Esophagus muscularis mucosa (tissue), 4 donors: ENCODE results near the gene LIMCH1.

Source experiments
- EP300 ChIP-seq: sonication (generic); formaldehyde crosslinking; IDR thresholded peaks from one replicate; pipeline ENCODE4 v1.6.1; 2017; ENCODE audit warnings: antibody characterized with exemption
- POLR2A ChIP-seq: fragments of 450-650 bp; IDR thresholded peaks from one replicate; pipeline ENCODE4 v1.6.1; 2017; ENCODE audit warnings: antibody characterized with exemption, moderate library complexity, mild to moderate bottlenecking, low read depth
- POLR2AphosphoS5 ChIP-seq, 2 donors: sonication (generic); formaldehyde crosslinking; IDR thresholded peaks; one replicate each; pipeline ENCODE4 v1.6.1; 2017; ENCODE audit warnings: antibody characterized with exemption in 2 of 2
- TF ChIP-seq, protein P1 (sequence below), 3 experiments: fragments of 200-600 bp in 2 of 3; fragments of 450-650 bp in 1 of 3; sonication (generic) in 2 of 3; IDR thresholded peaks; one replicate each; pipeline ENCODE4 v1.5.1; 2017 to 2019; ENCODE audit warnings: antibody characterized with exemption in 3 of 3, mild to moderate bottlenecking in 2 of 3, moderate library complexity in 1 of 3

DNA sequence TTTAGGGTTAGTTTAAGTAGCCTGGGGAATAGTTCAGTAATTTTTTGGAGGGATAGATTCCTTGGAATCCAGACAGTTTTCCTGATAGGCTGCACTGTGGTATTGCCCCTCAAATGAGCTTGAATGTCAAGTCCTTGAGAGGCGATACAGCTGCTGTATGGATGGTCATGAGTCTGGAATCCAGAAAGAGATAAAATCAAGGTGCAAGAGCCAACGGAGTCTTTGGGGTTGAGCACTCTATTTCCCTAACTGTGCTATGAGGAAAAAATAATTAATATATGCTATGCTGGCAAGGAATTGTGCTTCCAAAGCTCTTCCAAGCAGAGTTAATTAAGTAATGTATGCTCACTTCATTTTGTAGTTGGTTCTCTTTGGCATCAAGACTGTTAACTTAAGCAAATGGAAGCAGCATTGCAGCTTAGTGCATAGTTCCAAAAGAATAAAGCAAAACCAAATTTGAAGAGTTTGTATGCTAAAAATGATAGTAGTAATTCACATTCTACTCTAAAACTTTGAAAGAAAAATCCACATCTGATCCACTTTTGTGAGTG lies 48.8 kb downstream of the LIMCH1 start:
- TF ChIP-seq POLR2AphosphoS5 (IDR thresholded peaks at IDR 0.05), result no peak
- TF ChIP-seq POLR2A, result no peak
- TF ChIP-seq, protein P1, sequence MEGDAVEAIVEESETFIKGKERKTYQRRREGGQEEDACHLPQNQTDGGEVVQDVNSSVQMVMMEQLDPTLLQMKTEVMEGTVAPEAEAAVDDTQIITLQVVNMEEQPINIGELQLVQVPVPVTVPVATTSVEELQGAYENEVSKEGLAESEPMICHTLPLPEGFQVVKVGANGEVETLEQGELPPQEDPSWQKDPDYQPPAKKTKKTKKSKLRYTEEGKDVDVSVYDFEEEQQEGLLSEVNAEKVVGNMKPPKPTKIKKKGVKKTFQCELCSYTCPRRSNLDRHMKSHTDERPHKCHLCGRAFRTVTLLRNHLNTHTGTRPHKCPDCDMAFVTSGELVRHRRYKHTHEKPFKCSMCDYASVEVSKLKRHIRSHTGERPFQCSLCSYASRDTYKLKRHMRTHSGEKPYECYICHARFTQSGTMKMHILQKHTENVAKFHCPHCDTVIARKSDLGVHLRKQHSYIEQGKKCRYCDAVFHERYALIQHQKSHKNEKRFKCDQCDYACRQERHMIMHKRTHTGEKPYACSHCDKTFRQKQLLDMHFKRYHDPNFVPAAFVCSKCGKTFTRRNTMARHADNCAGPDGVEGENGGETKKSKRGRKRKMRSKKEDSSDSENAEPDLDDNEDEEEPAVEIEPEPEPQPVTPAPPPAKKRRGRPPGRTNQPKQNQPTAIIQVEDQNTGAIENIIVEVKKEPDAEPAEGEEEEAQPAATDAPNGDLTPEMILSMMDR (IDR thresholded peaks at IDR 0.05), result no peak
- no peak for TF ChIP-seq EP300
